ENCODE measurements around the gene RACK1. TPM values are rescaled to one million over a fixed set of nuclear protein-coding genes. Genes with fewer than 3 reads are reported as not detected.
A peak's percentile ranks its signal among the peaks of the same experiment; 100 is the strongest.

Gene RACK1
- total RNA-seq, 2 experiments from 2014 or later = 2,077 to 5,614 TPM

GRCh38 chr5:181207960-181208253 is 35.8 kb downstream of the RACK1 start:
- Histone ChIP-seq H4K20me1 (ENCODE audit: insufficient read depth, low read length) (no peaks in the 10 kb centered on the region), H3K4me2 (ENCODE audit: low read length) (peak overlapping the region; percentile 80), H3K9me2 (ENCODE audit: insufficient read depth, low read length) (no peaks in the 10 kb centered on the region), H3K36me3 (ENCODE audit: insufficient read depth, low read length) (no peaks in the 10 kb centered on the region), H3K4me3 (ENCODE audit: low read depth, low read length, poor library complexity, severe bottlenecking) (peak overlapping the region; percentile 79), H3K79me2 (ENCODE audit: insufficient read depth, low read depth, low read length) (no peaks in the 10 kb centered on the region), H3K9me3 (ENCODE audit: low read length) (no peaks in the 10 kb centered on the region), H3K4me1 (ENCODE audit: insufficient read depth, low read length, poor library complexity, severe bottlenecking) (peaks cover 29% of the 10 kb centered on the region), H2AFZ (ENCODE audit: low read length) (no peak overlapping the region), H3K27ac (ENCODE audit: low read depth, low read length, poor library complexity, severe bottlenecking) (peak overlapping the region; percentile 59)
- DNase-seq (ENCODE audit: low spot score) = no peak
- intact Hi-C loops (cut with micrococcal nuclease; ENCODE audit: unreplicated experiment) = loop anchor here (1.0 kb wide), 4 partner anchors 10 to 53 kb away; partner anchors contain the start of gene TRIM52
- POLR2A ChIA-PET = interaction anchor here (0.7 to 2.6 kb wide), 6 partner anchors 8 to 53 kb away, joined by 3 to 25 read pairs (median 6); no protein-coding TSS in a partner anchor
- BruUV-seq (replicated peaks) = no TSS peak
- CTCF ChIA-PET (ENCODE audit: unreplicated experiment) = interaction anchor here (0.5 kb wide), 1 partner anchor 18 kb away, joined by 5 read pairs; no protein-coding TSS in a partner anchor
- TF ChIP-seq CTCF (conservative IDR thresholded peaks at IDR 0.05; ENCODE audit: low read length) = no peak
- TF ChIP-seq EZH2phosphoT487 (IDR thresholded peaks at IDR 0.05; ENCODE audit: borderline replicate concordance, low read depth, low read length) = no peak

- Histone ChIP-seq H2AFZ (ENCODE audit: low read length) (peak overlapping the region; percentile 88; the same call in 1 of the 2 replicates), H3K9me3 (ENCODE audit: low read length) (no peaks in the 10 kb centered on the region)
- CTCF ChIA-PET (ENCODE audit: unreplicated experiment) = interaction anchor here (0.5 to 0.6 kb wide), 2 partner anchors 17 to 57 kb away, joined by 4 to 5 read pairs; no protein-coding TSS in a partner anchor
Measured at GRCh38 chr5:181207214-181207959, 36.3 kb downstream of the RACK1 start.

More at GRCh38 chr5:181207214-181207959, 36.3 kb downstream of the RACK1 start:
- no TSS peak for BruUV-seq (replicated peaks)
- Histone ChIP-seq H3K4me3 (ENCODE audit: low read depth, low read length, poor library complexity, severe bottlenecking) (peak overlapping the region; percentile 79), H3K9me2 (ENCODE audit: insufficient read depth, low read length) (no peaks in the 10 kb centered on the region), H3K4me2 (ENCODE audit: low read length) (peak overlapping the region; percentile 80), H4K20me1 (ENCODE audit: insufficient read depth, low read length) (no peaks in the 10 kb centered on the region), H3K27ac (ENCODE audit: low read depth, low read length, poor library complexity, severe bottlenecking) (peak overlapping the region; percentile 59), H3K79me2 (ENCODE audit: insufficient read depth, low read depth, low read length) (no peaks in the 10 kb centered on the region), H3K36me3 (ENCODE audit: insufficient read depth, low read length) (no peaks in the 10 kb centered on the region), H3K4me1 (ENCODE audit: insufficient read depth, low read length, poor library complexity, severe bottlenecking) (peaks cover 29% of the 10 kb centered on the region)
- no peak for TF ChIP-seq CTCF (conservative IDR thresholded peaks at IDR 0.05; ENCODE audit: low read length)
- no peak for TF ChIP-seq EZH2phosphoT487 (IDR thresholded peaks at IDR 0.05; ENCODE audit: borderline replicate concordance, low read depth, low read length)
- DNase-seq (ENCODE audit: low spot score) = peak; percentile 87
- intact Hi-C loops (cut with micrococcal nuclease; ENCODE audit: unreplicated experiment) = loop anchor here (1.0 kb wide), 4 partner anchors 11 to 54 kb away; partner anchors contain the start of gene TRIM52
- POLR2A ChIA-PET = interaction anchor here (0.7 to 2.6 kb wide), 12 partner anchors 9 to 54 kb away, joined by 3 to 25 read pairs (median 4); partner anchors contain the start of gene TRIM41
